Central memory CD4-positive, alpha-beta T cell (primary cell): ENCODE data around the gene STX16.

Experiments
- DNase-seq: peaks from one replicate; pipeline ENCODE4 v3.0.0; 2022

STX16 gene

GRCh38 chr20:58677808-58678207, 26.7 kb downstream of the STX16 start:
- DNase-seq, result no peak

DNA sequence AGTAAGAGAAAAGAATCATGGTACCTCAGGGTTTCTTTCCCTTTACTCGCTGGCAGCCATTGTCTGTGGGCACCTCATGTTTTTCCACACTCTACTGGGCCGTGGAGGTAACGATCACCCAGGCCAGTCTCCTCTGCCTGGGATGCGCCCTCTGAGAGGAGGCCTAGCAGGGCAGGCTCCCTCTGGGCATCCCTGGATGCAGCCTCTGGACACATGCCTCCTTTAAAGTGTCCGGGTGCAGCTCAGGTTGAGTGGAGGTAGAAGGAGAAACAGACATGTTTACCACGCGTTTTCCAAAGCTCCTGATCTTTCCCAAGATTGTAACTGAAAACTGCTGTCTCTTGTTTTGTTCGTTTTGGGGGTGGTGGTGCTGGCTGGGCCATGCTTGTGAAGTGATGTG, 27.7 kb downstream of the STX16 start:
- no peak for DNase-seq

- DNase-seq, result no peak
Observed at GRCh38 chr20:58682656-58683531, 31.8 kb downstream of the STX16 start.

DNA sequence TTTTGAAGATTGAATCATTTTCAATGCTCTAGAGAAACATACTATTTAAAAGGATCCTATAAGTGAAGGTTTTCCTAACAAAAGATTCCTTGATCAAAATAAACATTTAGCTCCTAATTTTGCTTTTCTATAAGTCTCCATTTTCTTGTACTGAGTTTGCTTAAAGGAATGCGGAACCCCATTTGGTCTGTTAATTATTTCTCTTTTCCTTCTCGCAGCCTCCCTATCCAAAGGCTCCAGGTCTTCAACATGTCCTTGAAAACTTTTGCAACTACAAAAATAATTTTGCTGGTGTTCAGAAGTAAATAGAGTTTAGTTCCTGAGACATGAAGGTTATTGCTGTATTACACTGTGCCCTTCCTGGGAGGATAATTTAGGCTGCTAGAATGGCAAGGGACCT, 33.2 kb downstream of the STX16 start:
- DNase-seq, result no peak

DNA sequence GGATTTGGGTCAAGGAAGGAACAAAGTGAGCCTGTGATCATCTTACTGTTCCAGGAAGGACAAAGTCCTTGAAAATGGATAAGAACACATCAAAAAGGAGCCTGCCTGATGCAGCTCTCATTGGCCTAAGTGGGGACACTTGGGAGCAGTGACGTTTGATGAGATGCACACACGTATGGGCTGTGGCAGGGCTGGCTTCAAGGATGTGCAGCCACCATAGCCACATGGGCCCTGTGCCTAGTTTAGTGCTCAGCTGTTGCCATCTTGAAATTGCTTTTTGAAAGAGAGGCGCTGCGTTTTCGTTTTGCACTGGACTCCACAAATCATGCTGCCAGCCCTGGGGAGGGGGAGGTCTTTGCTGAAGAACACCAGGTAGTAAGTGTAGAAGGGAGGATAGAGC, 34.9 kb downstream of the STX16 start:
- no peak for DNase-seq

DNA sequence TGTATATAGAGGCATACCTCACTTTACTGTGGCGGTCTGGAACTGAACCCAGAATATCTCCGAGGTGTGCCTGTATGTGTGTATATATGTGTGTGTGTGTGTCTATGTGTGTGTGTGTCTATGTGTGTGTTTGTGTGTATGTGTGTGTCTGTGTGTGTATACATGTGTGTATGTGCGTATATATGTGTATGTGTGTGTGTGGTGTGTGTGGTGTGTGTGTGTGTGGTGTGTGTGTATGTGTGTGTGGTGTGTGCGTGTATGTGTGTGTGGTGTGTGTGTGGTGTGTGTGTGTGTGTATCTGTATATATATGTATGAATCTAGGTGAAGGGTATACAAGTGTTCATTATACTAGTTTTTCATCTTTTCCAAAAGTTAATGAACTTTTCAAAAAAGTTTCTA, 37.3 kb downstream of the STX16 start:
- no peak for DNase-seq

- DNase-seq, result no peak
Observed at GRCh38 chr20:58688840-58689239, 37.8 kb downstream of the STX16 start.

GRCh38 chr20:58690396-58691135, 39.5 kb downstream of the STX16 start:
- DNase-seq, result no peak

- DNase-seq, result no peak
Observed at GRCh38 chr20:58691773-58692578, 40.9 kb downstream of the STX16 start.

GRCh38 chr20:58692579-58693225, 41.6 kb downstream of the STX16 start, which contains the start of gene NPEPL1:
Gene NPEPL1 (plus strand): TSS chr20:58692800. CDS start chr20:58692901, 101 bp downstream.
- peak; percentile 62 for DNase-seq

DNA sequence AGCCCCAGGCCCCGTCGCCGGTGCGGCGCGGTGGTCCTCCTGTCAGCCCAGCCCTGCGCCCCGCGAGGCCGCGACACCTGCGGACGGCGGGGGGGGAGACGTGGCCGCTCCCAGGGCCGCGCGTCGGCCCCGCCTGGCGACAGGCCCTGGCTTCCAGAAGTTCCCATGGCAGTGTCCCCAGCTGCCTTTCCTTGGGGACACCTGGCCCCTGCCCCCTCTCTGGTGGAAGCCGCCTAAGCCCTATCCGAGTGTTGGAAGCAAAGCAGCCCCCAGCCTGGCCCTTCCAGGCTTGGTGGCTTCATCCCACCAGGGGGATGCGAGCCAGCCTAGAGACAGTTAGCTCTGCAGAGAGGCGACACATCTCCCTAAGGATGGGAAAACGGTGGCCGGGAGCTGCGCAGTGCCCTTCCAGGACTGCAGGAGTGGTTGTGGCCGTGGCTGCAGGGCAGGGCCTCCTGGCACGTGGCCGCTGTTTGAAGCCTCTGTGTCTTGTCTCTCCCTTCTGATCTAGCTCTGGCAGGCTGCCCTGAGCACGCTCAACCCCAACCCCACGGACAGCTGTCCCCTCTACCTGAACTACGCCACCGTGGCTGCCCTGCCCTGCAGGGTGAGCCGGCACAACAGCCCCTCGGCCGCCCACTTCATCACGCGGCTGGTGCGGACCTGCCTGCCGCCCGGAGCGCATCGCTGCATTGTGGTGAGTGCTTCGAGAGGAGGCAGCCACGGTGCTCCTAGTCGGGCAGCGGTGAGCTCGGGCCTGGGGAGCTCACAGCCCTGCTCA, 42.3 kb downstream of the STX16 start:
- DNase-seq, result peak; percentile 22

DNA sequence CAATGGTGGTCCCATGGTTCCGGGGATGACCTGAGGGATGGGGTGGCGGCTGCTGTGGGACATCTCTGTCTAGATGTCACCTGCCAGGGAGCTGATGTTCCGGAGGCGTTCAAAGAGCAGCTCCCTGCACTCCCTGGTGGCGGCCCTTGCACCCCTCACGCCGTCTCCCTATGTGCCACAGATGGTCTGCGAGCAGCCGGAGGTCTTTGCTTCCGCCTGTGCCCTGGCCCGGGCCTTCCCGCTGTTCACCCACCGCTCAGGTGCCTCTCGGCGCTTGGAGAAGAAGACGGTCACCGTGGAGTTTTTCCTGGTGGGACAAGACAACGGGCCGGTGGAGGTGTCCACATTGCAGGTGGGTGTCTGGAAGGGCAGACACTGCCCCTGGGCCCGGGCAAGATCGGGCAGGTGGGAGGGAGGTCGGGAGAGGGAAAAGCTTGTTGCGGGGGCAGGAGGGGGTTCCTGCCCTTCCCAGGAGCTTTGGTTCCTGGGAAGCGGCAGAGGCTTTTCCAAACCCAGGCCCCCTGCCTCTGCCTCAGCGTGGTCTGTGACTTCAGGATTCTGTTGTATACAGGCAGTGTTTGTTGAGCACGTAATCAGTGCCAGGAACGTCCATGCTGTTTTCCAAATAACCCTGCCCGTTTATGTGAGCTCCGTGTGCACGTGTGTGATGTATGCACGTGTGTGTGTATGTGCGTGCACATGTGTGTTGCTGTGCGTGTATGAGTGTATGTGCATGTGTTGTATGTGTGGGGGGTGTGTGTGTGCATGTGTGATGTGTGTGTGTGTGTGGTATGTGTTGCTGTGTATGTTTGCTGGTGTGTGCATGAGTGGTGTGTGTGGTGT, 43.4 kb downstream of the STX16 start:
- no peak for DNase-seq

DNA sequence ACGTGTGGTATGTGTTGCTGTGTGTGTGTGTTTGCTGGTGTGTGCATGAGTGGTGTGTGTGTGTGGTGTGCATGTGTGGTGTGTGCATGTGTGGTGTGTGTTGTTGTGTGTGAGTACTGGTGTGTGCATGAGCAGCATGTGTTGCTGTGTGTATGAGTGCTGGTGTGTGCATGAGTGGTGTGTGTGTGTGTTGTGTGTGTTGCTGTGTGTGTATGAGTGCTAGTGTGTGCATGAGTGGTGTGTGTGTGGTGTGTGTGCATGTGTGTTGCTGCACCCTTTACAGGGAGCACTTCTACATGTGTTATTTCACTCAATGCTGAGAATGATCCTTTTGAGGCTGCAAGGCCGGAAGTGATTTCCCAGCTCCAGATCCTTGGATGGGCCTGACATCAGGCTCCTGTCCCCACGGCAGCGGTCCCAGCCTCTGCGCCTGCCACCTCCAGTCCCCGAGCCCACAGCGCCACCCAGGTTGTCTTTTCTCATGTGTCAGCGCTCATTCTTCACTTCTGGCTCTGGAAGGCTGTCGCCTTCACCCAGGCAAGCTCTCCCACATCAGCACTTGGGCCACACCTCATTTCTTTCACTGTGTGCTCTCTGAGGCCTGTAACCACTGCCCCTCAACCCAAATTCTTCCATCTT, 44.1 kb downstream of the STX16 start:
- no peak for DNase-seq

GRCh38 chr20:58695895-58696375, 44.9 kb downstream of the STX16 start:
- DNase-seq, result no peak

DNA sequence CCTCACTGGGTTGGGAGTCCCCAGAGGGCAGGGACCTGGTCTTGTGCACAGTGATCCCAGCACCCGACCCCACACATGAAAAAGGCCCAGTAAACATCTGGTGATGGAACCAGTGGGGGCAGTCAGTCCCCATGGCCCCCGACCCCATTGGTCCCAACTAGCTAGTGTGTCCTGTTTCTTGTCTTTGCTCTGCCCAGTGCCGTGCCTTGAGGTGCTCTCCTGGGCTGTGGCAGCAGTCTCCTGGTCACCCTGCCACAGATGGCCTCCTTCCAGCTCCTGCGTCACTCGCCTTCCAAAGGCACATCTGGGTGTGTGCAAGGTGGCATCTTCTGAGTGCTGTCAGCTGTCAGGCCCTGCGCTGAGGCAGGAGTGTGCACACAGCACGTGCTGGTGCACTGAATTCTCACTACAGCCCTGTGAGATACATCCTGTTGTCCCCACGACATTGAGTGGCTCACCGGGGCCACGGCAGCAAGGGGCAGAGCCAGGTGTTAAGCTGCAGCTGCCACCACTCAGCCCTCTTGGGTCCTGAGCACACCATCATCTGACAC, 45.4 kb downstream of the STX16 start:
- DNase-seq, result no peak

- no peak for DNase-seq
Observed at GRCh38 chr20:58697201-58697866, 46.3 kb downstream of the STX16 start.

DNA sequence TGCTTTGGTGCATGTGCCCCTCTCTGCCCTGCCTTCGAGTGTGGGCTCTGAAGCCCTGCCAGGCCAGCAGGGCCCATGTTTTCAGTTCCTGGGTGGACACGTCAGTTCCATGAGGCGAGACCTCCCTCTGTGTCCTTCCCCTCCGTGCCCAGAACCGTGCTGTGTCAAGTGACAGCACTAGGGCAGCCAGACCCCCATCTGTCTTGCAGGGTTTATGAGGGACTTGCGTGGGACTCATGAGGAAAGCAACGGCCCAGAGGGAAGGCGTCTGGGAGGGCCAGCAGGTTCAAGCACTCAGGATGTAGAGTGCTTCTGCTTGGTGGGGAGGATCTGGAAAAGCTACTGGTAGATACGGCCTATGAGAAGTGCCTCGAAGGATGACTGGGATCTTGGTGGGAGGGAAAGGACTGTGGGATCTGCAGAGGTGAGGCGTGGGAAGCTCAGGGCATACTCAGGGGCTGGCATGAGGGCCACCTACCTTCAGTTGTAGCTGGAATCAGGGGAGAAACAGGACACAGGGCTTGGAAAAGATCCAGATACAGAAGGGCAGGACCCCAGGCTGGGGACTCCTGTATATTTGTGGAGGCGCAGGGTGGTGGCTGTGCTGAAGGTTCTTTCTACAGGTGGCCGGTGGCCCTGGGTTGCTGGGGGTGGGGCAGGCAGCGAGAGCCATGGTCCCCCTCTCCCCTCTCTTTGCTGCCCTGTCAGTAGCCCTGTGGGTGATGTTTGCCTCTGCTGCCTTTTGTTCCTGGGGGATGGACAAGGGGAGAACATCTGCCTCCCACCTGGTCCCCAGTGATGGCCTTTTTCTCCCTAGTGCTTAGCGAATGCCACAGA, 47.0 kb downstream of the STX16 start:
- no peak for DNase-seq
